DND-41 (cell line): ENCODE data around the gene PLXNA3.
A peak's percentile ranks its signal among the peaks of the same experiment; 100 is the strongest.

ENCODE experiments used
- ATAC-seq: fragments of 200-7000 bp; cut with Tn5 transposase; 3 replicates; pipeline ENCODE4 v1.9.1; 2021; ENCODE audit warnings: low read depth; ENCODE audit not compliant: insufficient read depth
- DNase-seq: peaks from one replicate; pipeline ENCODE4 v3.0.0-alpha.2; 2020
- H2AFZ ChIP-seq: 2 replicates; pipeline ENCODE4 v1.6.0; 2012; ENCODE audit warnings: low read depth, low read length
- H3K27ac ChIP-seq: 2 replicates; pipeline ENCODE4 v1.5.1; 2012; ENCODE audit warnings: low read length, inconsistent platforms
- H3K27me3 ChIP-seq: fragments of 200-600 bp; sonication (generic); 2 replicates; pipeline ENCODE4 v1.6.0; 2012; ENCODE audit warnings: low read length, mild to moderate bottlenecking, inconsistent platforms; ENCODE audit not compliant: insufficient read depth, poor library complexity
- H3K36me3 ChIP-seq: 2 replicates; pipeline ENCODE4 v1.5.1; 2012; ENCODE audit warnings: low read length, inconsistent platforms; ENCODE audit not compliant: insufficient read depth
- H3K4me1 ChIP-seq: 2 replicates; pipeline ENCODE4 v1.5.1; 2012; ENCODE audit warnings: mild to moderate bottlenecking, low read length; ENCODE audit not compliant: insufficient read depth
- H3K4me2 ChIP-seq: 2 replicates; pipeline ENCODE4 v1.6.0; 2012; ENCODE audit warnings: mild to moderate bottlenecking, moderate library complexity, low read length, inconsistent platforms; ENCODE audit not compliant: insufficient read depth
- H3K4me3 ChIP-seq, 2 experiments: fragments of 200-600 bp in 1 of 2; shearing (Covaris generic) in 1 of 2; 2 replicates each; pipeline ENCODE4 v1.5.1; 2012 to 2016; ENCODE audit warnings: inconsistent platforms in 2 of 2, low read length in 2 of 2, mild to moderate bottlenecking in 2 of 2, low read depth in 1 of 2, moderate library complexity in 1 of 2
- H3K79me2 ChIP-seq: 2 replicates; pipeline ENCODE4 v1.6.0; 2012; ENCODE audit warnings: low read length, inconsistent platforms; ENCODE audit not compliant: insufficient read depth
- H3K9ac ChIP-seq: 2 replicates; pipeline ENCODE4 v1.6.0; 2012; ENCODE audit warnings: low read depth, mild to moderate bottlenecking, inconsistent platforms, low read length, moderate library complexity
- H3K9me3 ChIP-seq: 2 replicates; pipeline ENCODE4 v1.5.1; 2012; ENCODE audit warnings: low read length, moderate library complexity, mild to moderate bottlenecking, inconsistent platforms; ENCODE audit not compliant: insufficient read depth, severe bottlenecking
- H4K20me1 ChIP-seq: 2 replicates; pipeline ENCODE4 v1.6.0; 2012; ENCODE audit warnings: low read length; ENCODE audit not compliant: insufficient read depth
- CTCF ChIP-seq: IDR thresholded peaks from 2 replicates; pipeline ENCODE4 v1.5.1; 2012; ENCODE audit warnings: borderline replicate concordance, low read length, moderate library complexity, mild to moderate bottlenecking; ENCODE audit not compliant: poor library complexity, severe bottlenecking; ENCODE audit errors: extremely low read depth
- EZH2 ChIP-seq: IDR thresholded peaks from 3 replicates; pipeline ENCODE4 v1.6.1; 2012; ENCODE audit warnings: borderline replicate concordance, low read depth, mild to moderate bottlenecking, moderate library complexity, low read length, inconsistent platforms; ENCODE audit not compliant: severe bottlenecking

PLXNA3 gene

GRCh38 chrX:154441984-154442707, 15.9 kb upstream of the PLXNA3 start:
- Histone ChIP-seq H3K9me3 (no peaks in the 10 kb centered on the region), H3K36me3 (peaks cover 43% of the 10 kb centered on the region), H3K79me2 (peaks cover 30% of the 10 kb centered on the region), H2AFZ (no peak overlapping the region), H3K4me3 (no peak overlapping the region), H3K9ac (no peak overlapping the region), H3K27me3 (no peaks in the 10 kb centered on the region), H4K20me1 (peaks cover 31% of the 10 kb centered on the region), H3K27ac (no peak overlapping the region), H3K4me2 (no peak overlapping the region), H3K4me1 (peaks cover 34% of the 10 kb centered on the region)
- ATAC-seq, result no peak
- DNase-seq, result no peak
- TF ChIP-seq EZH2, result no peak
- no peak for TF ChIP-seq CTCF

GRCh38 chrX:154443479-154443910, 14.6 kb upstream of the PLXNA3 start:
- Histone ChIP-seq H4K20me1 (peaks cover 21% of the 10 kb centered on the region; the same call in 1 of the 2 replicates), H3K4me3 (peak overlapping the region in 1 of 2 experiments; percentile 46; a peak in 2 of 4 replicates), H3K36me3 (peaks cover 39% of the 10 kb centered on the region), H3K27me3 (no peaks in the 10 kb centered on the region), H3K9ac (peak overlapping the region; percentile 60; the same call in 1 of the 2 replicates), H3K79me2 (peaks cover 17% of the 10 kb centered on the region), H3K4me2 (peak overlapping the region; percentile 66), H3K27ac (no peak overlapping the region), H2AFZ (no peak overlapping the region; the same call in 1 of the 2 replicates), H3K9me3 (no peaks in the 10 kb centered on the region), H3K4me1 (peaks cover 24% of the 10 kb centered on the region)
- peak; percentile 43; the same call in 2 of the 3 replicates for ATAC-seq
- DNase-seq, result no peak
- TF ChIP-seq EZH2 (no peak), CTCF (no peak)

- peak; percentile 57 for DNase-seq
- TF ChIP-seq CTCF (no peak), EZH2 (no peak)
- Histone ChIP-seq H3K4me3 (peak within 1 kb of the TSS in 1 of 2 experiments; percentile 54; a peak in 2 of 4 replicates), H3K4me2 (peak within 1 kb of the TSS; percentile 66), H2AFZ (peak within 1 kb of the TSS; percentile 39), H3K27ac (no peak within 1 kb of the TSS), H3K36me3 (peaks cover 32% of the 10 kb centered on the region), H3K9me3 (no peaks in the 10 kb centered on the region), H3K9ac (peak within 1 kb of the TSS; percentile 60; the same call in 1 of the 2 replicates), H4K20me1 (peaks cover 15% of the 10 kb centered on the region; the same call in 1 of the 2 replicates), H3K4me1 (peaks cover 17% of the 10 kb centered on the region), H3K27me3 (no peaks in the 10 kb centered on the region), H3K79me2 (peaks cover 10% of the 10 kb centered on the region)
- peak; percentile 74 for ATAC-seq
Measured at GRCh38 chrX:154443992-154444754, 13.9 kb upstream of the PLXNA3 start, which contains the start of gene FAM50A. Gene FAM50A, plus strand, starts transcription at chrX:154444141. Its CDS starts 95 bp downstream, at chrX:154444236.
